ENCODE measurements around the gene SH2D2A. TPM values are rescaled to one million over a fixed set of nuclear protein-coding genes. Genes with fewer than 3 reads are reported as not detected.
A peak's percentile ranks its signal among the peaks of the same experiment; 100 is the strongest.

Gene SH2D2A
- total and polyA plus RNA-seq, 9 of the 15 experiments (the other 6 are each of a cell fraction or from before 2014, with no cell fraction given) = 0.89 to 33.6 (median 6.9) TPM

DNA sequence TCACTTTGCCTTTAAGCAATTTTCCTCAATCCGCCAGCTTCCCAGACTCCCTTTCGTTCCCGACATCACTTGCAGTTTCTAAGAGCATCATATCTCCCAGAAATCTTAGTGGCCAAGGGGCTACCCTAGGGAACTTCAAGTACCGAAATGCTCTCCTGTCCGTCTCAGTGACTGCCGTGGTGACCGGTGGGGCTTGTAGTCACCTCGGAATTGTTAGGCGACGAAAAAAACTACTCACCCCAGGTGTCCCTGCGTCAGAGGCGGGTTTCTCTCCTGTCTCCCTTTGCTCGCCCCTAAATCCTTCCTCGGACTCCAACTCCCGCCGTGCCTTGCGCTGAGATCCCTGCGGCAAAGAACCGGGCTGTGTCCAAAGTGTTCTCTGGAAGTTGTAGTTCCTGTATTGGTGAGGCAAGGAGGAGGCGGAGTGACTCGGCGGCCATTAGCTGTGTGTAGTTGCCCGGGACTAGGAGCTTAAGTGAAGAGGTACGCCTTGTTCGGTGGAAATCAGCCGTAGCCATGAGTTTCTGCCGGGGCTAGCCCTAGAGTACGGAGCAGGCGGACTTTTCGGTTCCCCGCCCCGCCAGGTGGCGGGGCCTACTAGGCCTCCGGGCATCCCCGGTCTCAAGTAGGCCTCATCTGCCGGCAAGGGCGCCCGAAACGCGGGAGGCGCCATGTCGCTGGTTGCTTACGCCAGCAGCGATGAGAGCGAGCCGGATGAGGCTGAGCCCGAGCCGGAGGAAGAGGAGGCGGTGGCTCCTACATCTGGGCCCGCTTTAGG lies 49.4 kb downstream of the SH2D2A start, which contains the start of gene PRCC (continued):
- TF ChIP-seq HCFC1 (IDR thresholded peaks at IDR 0.05; ENCODE audit: low read depth, low read length) (peak; percentile 98), HDAC3 (IDR thresholded peaks at IDR 0.05; ENCODE audit: borderline replicate concordance, partially characterized antibody) (no peak), FOS (IDR thresholded peaks at IDR 0.05; ENCODE audit: extremely low read depth, insufficient read length) (no peak), FIP1L1 (IDR thresholded peaks at IDR 0.05; ENCODE audit: low read depth, low read length, poor library complexity, severe bottlenecking) (peak; percentile 80), POLR3G (IDR thresholded peaks at IDR 0.05; ENCODE audit: extremely low read depth, insufficient read length, insufficient replicate concordance) (no peak), MXI1 (IDR thresholded peaks at IDR 0.05; ENCODE audit: low read depth, low read length) (peak; percentile 49), FOXK2 (conservative IDR thresholded peaks at IDR 0.05 in 1 of 2, IDR thresholded peaks at IDR 0.05 in 1 of 2; ENCODE audit: low read depth in 2 of 2) (peak in 1 of 2 experiments; percentile 42; a peak in 3 of 4 replicates), CBX3 (IDR thresholded peaks at IDR 0.05; ENCODE audit: borderline replicate concordance in 1 of 2, low read length in 2 of 2) (peak in 1 of 2 experiments; percentile 70; a peak in 2 of 3 replicates), BRD9 (IDR thresholded peaks at IDR 0.05; ENCODE audit: low read depth, partially characterized antibody) (peak; percentile 93), STAG1 (CRISPR knock-in tag; IDR thresholded peaks at IDR 0.05; ENCODE audit: borderline replicate concordance) (peak; percentile 27; the same call in 1 of the 2 replicates), ZNF274 (IDR thresholded peaks at IDR 0.05; ENCODE audit: borderline replicate concordance, low read depth, low read length) (no peak), PHF21A (IDR thresholded peaks at IDR 0.05; ENCODE audit: borderline replicate concordance, low read depth) (no peak), MYBL2 (IDR thresholded peaks at IDR 0.05; ENCODE audit: low read depth) (no peak), MYBL2 (CRISPR knock-in tag; IDR thresholded peaks at IDR 0.05; ENCODE audit: borderline replicate concordance) (no peak), JUN (IDR thresholded peaks at IDR 0.05; ENCODE audit: borderline replicate concordance, low read depth, low read length) (0 out of 2 replicates have a peak, but pooled peaks have one; percentile 16), JUN (CRISPR knock-in tag; IDR thresholded peaks at IDR 0.05; ENCODE audit: borderline replicate concordance) (peak; percentile 72; the same call in 1 of the 2 replicates), HDAC2 (IDR thresholded peaks at IDR 0.05) (peak; percentile 67; the same call in 1 of the 2 replicates), YY1 (IDR thresholded peaks at IDR 0.05; ENCODE audit: borderline replicate concordance in 1 of 3, control insufficient read depth in 1 of 3, extremely low read depth in 1 of 3, insufficient read depth in 3 of 3, insufficient read length in 1 of 3, insufficient replicate concordance in 2 of 3, low read depth in 1 of 3, low read length in 2 of 3) (peak; percentile 91 to 98 (median 97)), CREB1 (IDR thresholded peaks at IDR 0.05) (peak; percentile 90), CREB1 (CRISPR knock-in tag; IDR thresholded peaks at IDR 0.05) (peak; percentile 81), ZNF444 (CRISPR knock-in tag; IDR thresholded peaks at IDR 0.05) (no peak), ZNF589 (CRISPR knock-in tag; IDR thresholded peaks at IDR 0.05; ENCODE audit: low read depth) (peak; percentile 92; the same call in 1 of the 2 replicates), XRCC4 (IDR thresholded peaks at IDR 0.05; ENCODE audit: extremely low read depth, insufficient read depth, insufficient read length) (no peak), MCM7 (IDR thresholded peaks at IDR 0.05) (no peak), MYNN (IDR thresholded peaks at IDR 0.05) (no peak), MYNN (CRISPR knock-in tag; IDR thresholded peaks at IDR 0.05) (no peak), PHF20 (IDR thresholded peaks at IDR 0.05; ENCODE audit: partially characterized antibody) (peak; percentile 94), ZNF668 (CRISPR knock-in tag; IDR thresholded peaks at IDR 0.05) (no peak)
- TF ChIP-seq, protein P1, sequence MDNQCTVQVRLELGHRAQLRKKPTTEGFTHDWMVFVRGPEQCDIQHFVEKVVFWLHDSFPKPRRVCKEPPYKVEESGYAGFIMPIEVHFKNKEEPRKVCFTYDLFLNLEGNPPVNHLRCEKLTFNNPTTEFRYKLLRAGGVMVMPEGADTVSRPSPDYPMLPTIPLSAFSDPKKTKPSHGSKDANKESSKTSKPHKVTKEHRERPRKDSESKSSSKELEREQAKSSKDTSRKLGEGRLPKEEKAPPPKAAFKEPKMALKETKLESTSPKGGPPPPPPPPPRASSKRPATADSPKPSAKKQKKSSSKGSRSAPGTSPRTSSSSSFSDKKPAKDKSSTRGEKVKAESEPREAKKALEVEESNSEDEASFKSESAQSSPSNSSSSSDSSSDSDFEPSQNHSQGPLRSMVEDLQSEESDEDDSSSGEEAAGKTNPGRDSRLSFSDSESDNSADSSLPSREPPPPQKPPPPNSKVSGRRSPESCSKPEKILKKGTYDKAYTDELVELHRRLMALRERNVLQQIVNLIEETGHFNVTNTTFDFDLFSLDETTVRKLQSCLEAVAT (IDR thresholded peaks at IDR 0.05) = peak; percentile 66 to 73; a peak in 2 of 4 replicates

Data from K562 (cell line).